HepG2 (cell line): ENCODE data around the gene CHST6. TPM values are rescaled to one million over a fixed set of nuclear protein-coding genes. Genes with fewer than 3 reads are reported as not detected.

ENCODE experiments used
- AHR ChIP-seq: IDR thresholded peaks from 2 replicates; pipeline ENCODE4 v1.6.1; 2018; ENCODE audit warnings: missing genetic modification reagents, missing compliant biosample characterization
- CAMTA2 ChIP-seq: sonication (generic); formaldehyde crosslinking; IDR thresholded peaks from 2 replicates; pipeline ENCODE4 v1.4.0; 2020; ENCODE audit warnings: mild to moderate bottlenecking, missing genetic modification reagents, borderline replicate concordance
- KDM3A ChIP-seq: IDR thresholded peaks from 2 replicates; pipeline ENCODE4 v1.6.1; 2018; ENCODE audit warnings: low read depth, missing compliant biosample characterization
- NFE2 ChIP-seq: sonication (generic); formaldehyde crosslinking; IDR thresholded peaks from 2 replicates; pipeline ENCODE4 v1.4.0; 2020; ENCODE audit warnings: missing genetic modification reagents
- RXRA ChIP-seq: sonication (generic); formaldehyde crosslinking; IDR thresholded peaks from 2 replicates; pipeline ENCODE4 v1.5.1; 2020; ENCODE audit warnings: missing genetic modification reagents
- SALL2 ChIP-seq: sonication (generic); formaldehyde crosslinking; IDR thresholded peaks from 2 replicates; pipeline ENCODE4 v1.8.1; 2023; ENCODE audit warnings: mild to moderate bottlenecking, missing genetic modification reagents, inconsistent platforms
- SMARCC2 ChIP-seq: fragments of 450-650 bp; IDR thresholded peaks from 2 replicates; pipeline ENCODE4 v1.6.1; 2017; ENCODE audit warnings: antibody characterized with exemption, mild to moderate bottlenecking
- SP140L ChIP-seq: sonication (generic); formaldehyde crosslinking; IDR thresholded peaks from 2 replicates; pipeline ENCODE4 v1.4.0; 2020; ENCODE audit warnings: missing genetic modification reagents, borderline replicate concordance
- SRY ChIP-seq: sonication (generic); formaldehyde crosslinking; IDR thresholded peaks from 2 replicates; pipeline ENCODE4 v1.8.0; 2022; ENCODE audit warnings: mild to moderate bottlenecking, missing genetic modification reagents
- TGIF2 ChIP-seq: IDR thresholded peaks from 2 replicates; pipeline ENCODE4 v1.6.1; 2016; ENCODE audit warnings: control low read depth, missing compliant biosample characterization
- U2AF2 ChIP-seq: fragments of 200-400 bp; formaldehyde crosslinking; IDR thresholded peaks from 2 replicates; pipeline ENCODE4 v1.6.1; 2017; ENCODE audit warnings: low read depth, mild to moderate bottlenecking, low read length
- ZNF207 ChIP-seq: fragments of 450-650 bp; IDR thresholded peaks from 2 replicates; pipeline ENCODE4 v1.6.1; 2016; ENCODE audit warnings: antibody characterized with exemption, borderline replicate concordance
- ZNF3 ChIP-seq: IDR thresholded peaks from 2 replicates; pipeline ENCODE4 v1.7.0; 2017; ENCODE audit warnings: inconsistent platforms
- ZNF550 ChIP-seq: sonication (generic); formaldehyde crosslinking; IDR thresholded peaks from 2 replicates; pipeline ENCODE4 v1.4.0; 2020; ENCODE audit warnings: mild to moderate bottlenecking, missing genetic modification reagents, borderline replicate concordance
- ZNF563 ChIP-seq: sonication (generic); formaldehyde crosslinking; IDR thresholded peaks from 2 replicates; pipeline ENCODE4 v1.8.0; 2022; ENCODE audit warnings: mild to moderate bottlenecking, moderate library complexity, missing genetic modification reagents
- ZNF598 ChIP-seq: sonication (generic); formaldehyde crosslinking; IDR thresholded peaks from 2 replicates; pipeline ENCODE4 v1.5.1; 2020; ENCODE audit warnings: mild to moderate bottlenecking, missing genetic modification reagents, borderline replicate concordance
- ZNF660 ChIP-seq: sonication (generic); formaldehyde crosslinking; IDR thresholded peaks from 2 replicates; pipeline ENCODE4 v1.5.1; 2020; ENCODE audit warnings: mild to moderate bottlenecking, low read depth, missing genetic modification reagents, borderline replicate concordance
- polyA plus RNA-seq, 8 experiments: library from polyadenylated mRNA; depleted of rRNA in 3 of 8; stranded (reverse) in 7 of 8; unstranded in 1 of 8; fragments of >200 nt; fragmentation: Illumina TruSeq in 4 of 8; extraction: Trizol in 4 of 8; gene quantifications; 2 replicates each; pipeline versions ENCODE4 v1.2.1 to v1.2.3, GENCODE V29; 2011 to 2016; ENCODE audit warnings: low read depth in 4 of 8, missing spikeins in 1 of 8, mixed read lengths in 1 of 8; ENCODE audit not compliant: insufficient read depth in 1 of 8
- total RNA-seq, 5 experiments: library from RNA; depleted of rRNA; stranded (reverse); fragments of >200 nt; fragmentation: Illumina TruSeq; extraction: Trizol; gene quantifications; 2 replicates each; pipeline ENCODE4 v1.2.3, GENCODE V29; 2016; ENCODE audit warnings: low read depth in 1 of 5
- TF ChIP-seq, protein P1 (sequence below): sonication (generic); formaldehyde crosslinking; IDR thresholded peaks from 2 replicates; pipeline ENCODE4 v1.4.0; 2020; ENCODE audit warnings: missing genetic modification reagents, mild to moderate bottlenecking, borderline replicate concordance
- TF ChIP-seq, protein P2 (sequence below): sonication (generic); formaldehyde crosslinking; IDR thresholded peaks from 2 replicates; pipeline ENCODE4 v1.4.0; 2020; ENCODE audit warnings: missing genetic modification reagents
- TF ChIP-seq, protein P3 (sequence below): IDR thresholded peaks from 2 replicates; pipeline ENCODE4 v1.6.1; 2012; ENCODE audit warnings: inconsistent platforms
- TF ChIP-seq, protein P4 (sequence below): sonication (generic); formaldehyde crosslinking; IDR thresholded peaks from 2 replicates; pipeline ENCODE4 v1.8.1; 2023; ENCODE audit warnings: missing genetic modification reagents, inconsistent platforms, borderline replicate concordance

CHST6 gene
- total and polyA plus RNA-seq, 2 of the 13 experiments (the other 11 are each of a cell fraction or from before 2014, with no cell fraction given), result 0.18 to 0.91 TPM

DNA sequence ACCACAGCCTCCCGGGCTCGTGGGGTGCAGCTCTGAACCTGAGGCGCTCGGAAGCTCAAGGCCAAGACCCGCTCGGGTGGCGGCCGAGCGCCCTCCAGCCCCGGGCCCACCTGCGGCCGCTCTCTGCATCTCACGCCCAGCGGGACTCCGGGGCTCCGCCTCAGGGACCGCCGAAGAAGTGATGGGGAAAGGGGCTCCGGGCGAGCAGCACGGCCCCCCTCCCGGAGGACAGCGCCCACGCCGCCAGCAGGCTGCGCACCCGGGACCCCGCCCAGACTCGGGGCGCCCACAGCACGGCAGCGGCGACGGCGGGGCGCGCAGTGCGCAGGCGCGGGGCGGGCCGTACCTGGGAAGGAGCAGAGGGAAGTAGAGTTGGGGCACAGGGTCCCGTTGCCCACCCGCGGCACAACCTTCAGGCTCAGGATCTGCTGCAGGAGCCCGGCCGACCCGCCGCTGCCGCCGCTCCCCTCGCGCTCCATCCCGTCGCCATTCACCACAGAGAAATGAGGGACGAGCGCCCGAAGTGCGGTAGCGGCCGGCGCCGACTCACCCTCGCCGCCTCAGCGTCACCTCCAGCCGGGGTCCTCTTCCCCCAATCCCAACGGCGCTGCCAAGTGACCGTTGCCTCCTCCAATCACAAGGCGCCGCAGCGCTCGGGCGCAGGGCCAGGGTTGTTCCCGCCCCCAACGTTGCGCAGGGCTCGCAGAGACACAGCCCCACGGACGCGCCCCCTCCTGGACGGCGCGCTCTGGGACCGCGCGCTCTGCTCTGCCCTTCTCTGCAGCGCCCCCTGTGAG, 30.9 kb downstream of the CHST6 start, which contains the start of gene TMEM170A (continued):
- TF ChIP-seq ZNF550 (CRISPR knock-in tag) (no peak; the same call in 1 of the 2 replicates), KDM3A (CRISPR knock-in tag) (peak; percentile 97; the same call in 1 of the 2 replicates), NFE2 (CRISPR knock-in tag) (no peak), TGIF2 (CRISPR knock-in tag) (peak; percentile 71), ZNF3 (CRISPR knock-in tag) (peak; percentile 61; the same call in 1 of the 2 replicates), RXRA (CRISPR knock-in tag) (peak; percentile 77), CAMTA2 (CRISPR knock-in tag) (peak; percentile 41; the same call in 1 of the 2 replicates), ZNF207 (no peak), ZNF563 (CRISPR knock-in tag) (peak; percentile 92), U2AF2 (no peak), SALL2 (CRISPR knock-in tag) (peak; percentile 90), SMARCC2 (no peak; the same call in 1 of the 2 replicates), ZNF598 (peak; percentile 87; the same call in 1 of the 2 replicates), AHR (CRISPR knock-in tag) (no peak), SRY (peak; percentile 87), ZNF660 (no peak), SP140L (CRISPR knock-in tag) (no peak)
- TF ChIP-seq, protein P1, sequence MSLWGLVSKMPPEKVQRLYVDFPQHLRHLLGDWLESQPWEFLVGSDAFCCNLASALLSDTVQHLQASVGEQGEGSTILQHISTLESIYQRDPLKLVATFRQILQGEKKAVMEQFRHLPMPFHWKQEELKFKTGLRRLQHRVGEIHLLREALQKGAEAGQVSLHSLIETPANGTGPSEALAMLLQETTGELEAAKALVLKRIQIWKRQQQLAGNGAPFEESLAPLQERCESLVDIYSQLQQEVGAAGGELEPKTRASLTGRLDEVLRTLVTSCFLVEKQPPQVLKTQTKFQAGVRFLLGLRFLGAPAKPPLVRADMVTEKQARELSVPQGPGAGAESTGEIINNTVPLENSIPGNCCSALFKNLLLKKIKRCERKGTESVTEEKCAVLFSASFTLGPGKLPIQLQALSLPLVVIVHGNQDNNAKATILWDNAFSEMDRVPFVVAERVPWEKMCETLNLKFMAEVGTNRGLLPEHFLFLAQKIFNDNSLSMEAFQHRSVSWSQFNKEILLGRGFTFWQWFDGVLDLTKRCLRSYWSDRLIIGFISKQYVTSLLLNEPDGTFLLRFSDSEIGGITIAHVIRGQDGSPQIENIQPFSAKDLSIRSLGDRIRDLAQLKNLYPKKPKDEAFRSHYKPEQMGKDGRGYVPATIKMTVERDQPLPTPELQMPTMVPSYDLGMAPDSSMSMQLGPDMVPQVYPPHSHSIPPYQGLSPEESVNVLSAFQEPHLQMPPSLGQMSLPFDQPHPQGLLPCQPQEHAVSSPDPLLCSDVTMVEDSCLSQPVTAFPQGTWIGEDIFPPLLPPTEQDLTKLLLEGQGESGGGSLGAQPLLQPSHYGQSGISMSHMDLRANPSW (CRISPR knock-in tag), result 0 out of 2 replicates have a peak, but pooled peaks have one; percentile 40
- TF ChIP-seq, protein P2, sequence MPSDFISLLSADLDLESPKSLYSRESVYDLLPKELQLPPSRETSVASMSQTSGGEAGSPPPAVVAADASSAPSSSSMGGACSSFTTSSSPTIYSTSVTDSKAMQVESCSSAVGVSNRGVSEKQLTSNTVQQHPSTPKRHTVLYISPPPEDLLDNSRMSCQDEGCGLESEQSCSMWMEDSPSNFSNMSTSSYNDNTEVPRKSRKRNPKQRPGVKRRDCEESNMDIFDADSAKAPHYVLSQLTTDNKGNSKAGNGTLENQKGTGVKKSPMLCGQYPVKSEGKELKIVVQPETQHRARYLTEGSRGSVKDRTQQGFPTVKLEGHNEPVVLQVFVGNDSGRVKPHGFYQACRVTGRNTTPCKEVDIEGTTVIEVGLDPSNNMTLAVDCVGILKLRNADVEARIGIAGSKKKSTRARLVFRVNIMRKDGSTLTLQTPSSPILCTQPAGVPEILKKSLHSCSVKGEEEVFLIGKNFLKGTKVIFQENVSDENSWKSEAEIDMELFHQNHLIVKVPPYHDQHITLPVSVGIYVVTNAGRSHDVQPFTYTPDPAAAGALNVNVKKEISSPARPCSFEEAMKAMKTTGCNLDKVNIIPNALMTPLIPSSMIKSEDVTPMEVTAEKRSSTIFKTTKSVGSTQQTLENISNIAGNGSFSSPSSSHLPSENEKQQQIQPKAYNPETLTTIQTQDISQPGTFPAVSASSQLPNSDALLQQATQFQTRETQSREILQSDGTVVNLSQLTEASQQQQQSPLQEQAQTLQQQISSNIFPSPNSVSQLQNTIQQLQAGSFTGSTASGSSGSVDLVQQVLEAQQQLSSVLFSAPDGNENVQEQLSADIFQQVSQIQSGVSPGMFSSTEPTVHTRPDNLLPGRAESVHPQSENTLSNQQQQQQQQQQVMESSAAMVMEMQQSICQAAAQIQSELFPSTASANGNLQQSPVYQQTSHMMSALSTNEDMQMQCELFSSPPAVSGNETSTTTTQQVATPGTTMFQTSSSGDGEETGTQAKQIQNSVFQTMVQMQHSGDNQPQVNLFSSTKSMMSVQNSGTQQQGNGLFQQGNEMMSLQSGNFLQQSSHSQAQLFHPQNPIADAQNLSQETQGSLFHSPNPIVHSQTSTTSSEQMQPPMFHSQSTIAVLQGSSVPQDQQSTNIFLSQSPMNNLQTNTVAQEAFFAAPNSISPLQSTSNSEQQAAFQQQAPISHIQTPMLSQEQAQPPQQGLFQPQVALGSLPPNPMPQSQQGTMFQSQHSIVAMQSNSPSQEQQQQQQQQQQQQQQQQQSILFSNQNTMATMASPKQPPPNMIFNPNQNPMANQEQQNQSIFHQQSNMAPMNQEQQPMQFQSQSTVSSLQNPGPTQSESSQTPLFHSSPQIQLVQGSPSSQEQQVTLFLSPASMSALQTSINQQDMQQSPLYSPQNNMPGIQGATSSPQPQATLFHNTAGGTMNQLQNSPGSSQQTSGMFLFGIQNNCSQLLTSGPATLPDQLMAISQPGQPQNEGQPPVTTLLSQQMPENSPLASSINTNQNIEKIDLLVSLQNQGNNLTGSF (CRISPR knock-in tag), result peak; percentile 90
- TF ChIP-seq, protein P3, sequence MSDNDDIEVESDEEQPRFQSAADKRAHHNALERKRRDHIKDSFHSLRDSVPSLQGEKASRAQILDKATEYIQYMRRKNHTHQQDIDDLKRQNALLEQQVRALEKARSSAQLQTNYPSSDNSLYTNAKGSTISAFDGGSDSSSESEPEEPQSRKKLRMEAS, result peak; percentile 69
- TF ChIP-seq, protein P4, sequence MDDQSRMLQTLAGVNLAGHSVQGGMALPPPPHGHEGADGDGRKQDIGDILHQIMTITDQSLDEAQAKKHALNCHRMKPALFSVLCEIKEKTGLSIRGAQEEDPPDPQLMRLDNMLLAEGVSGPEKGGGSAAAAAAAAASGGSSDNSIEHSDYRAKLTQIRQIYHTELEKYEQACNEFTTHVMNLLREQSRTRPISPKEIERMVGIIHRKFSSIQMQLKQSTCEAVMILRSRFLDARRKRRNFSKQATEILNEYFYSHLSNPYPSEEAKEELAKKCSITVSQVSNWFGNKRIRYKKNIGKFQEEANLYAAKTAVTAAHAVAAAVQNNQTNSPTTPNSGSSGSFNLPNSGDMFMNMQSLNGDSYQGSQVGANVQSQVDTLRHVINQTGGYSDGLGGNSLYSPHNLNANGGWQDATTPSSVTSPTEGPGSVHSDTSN (CRISPR knock-in tag), result peak; percentile 21; the same call in 1 of the 2 replicates
